GM11168 (cell line): ENCODE data around the gene MIOX.
"Not testable (repeated sequence)": the region's sequence is repeated elsewhere in the genome, so short reads cannot be mapped to it uniquely, and the experiment has no call there.

Experiments
- in situ Hi-C: fragments of 300-500 bp; cut with MboI; formaldehyde crosslinking; loops from one replicate; pipeline ENCODE4 v1.12.0; 2022; ENCODE audit warnings: low sequenced_read_pairs; ENCODE audit not compliant: unreplicated experiment

MIOX gene

GRCh38 chr22:50507991-50508884, 21.6 kb downstream of the MIOX start, which contains the start of gene NCAPH2:
Gene NCAPH2, plus strand, starts transcription at chr22:50508224. Its CDS starts 114 bp downstream, at chr22:50508338.
- in situ Hi-C loops, result no loop called here

- in situ Hi-C loops, result no loop called here
Observed at GRCh38 chr22:50508897-50509296, 22.2 kb downstream of the MIOX start.

GRCh38 chr22:50513175-50513574, 26.5 kb downstream of the MIOX start:
- in situ Hi-C loops, result loop anchor here (5.0 kb wide), 1 partner anchor 109 kb away; no protein-coding TSS in a partner anchor

GRCh38 chr22:50516068-50516467, 29.4 kb downstream of the MIOX start:
- in situ Hi-C loops, result no loop called here

- in situ Hi-C loops, result no loop called here
Observed at GRCh38 chr22:50516891-50517290, 30.2 kb downstream of the MIOX start.

- in situ Hi-C loops, result no loop called here
Observed at GRCh38 chr22:50517495-50518260, 31.0 kb downstream of the MIOX start.

GRCh38 chr22:50518606-50519005, 31.9 kb downstream of the MIOX start:
- in situ Hi-C loops, result no loop called here

GRCh38 chr22:50519151-50519550, 32.5 kb downstream of the MIOX start:
- in situ Hi-C loops, result no loop called here

- in situ Hi-C loops, result not testable (repeated sequence)
Observed at GRCh38 chr22:50520184-50520583, 33.5 kb downstream of the MIOX start.

GRCh38 chr22:50520826-50521453, 34.3 kb downstream of the MIOX start:
- in situ Hi-C loops, result no loop called here

- in situ Hi-C loops, result no loop called here
Observed at GRCh38 chr22:50521710-50522109, 35.1 kb downstream of the MIOX start.

GRCh38 chr22:50522208-50522805, 35.6 kb downstream of the MIOX start:
- in situ Hi-C loops, result no loop called here

GRCh38 chr22:50522806-50523438, 36.3 kb downstream of the MIOX start:
- in situ Hi-C loops, result no loop called here

GRCh38 chr22:50523458-50523805, 36.8 kb downstream of the MIOX start:
- in situ Hi-C loops, result no loop called here

- in situ Hi-C loops, result no loop called here
Observed at GRCh38 chr22:50523806-50524675, 37.4 kb downstream of the MIOX start.

GRCh38 chr22:50524676-50525103, 38.0 kb downstream of the MIOX start:
- in situ Hi-C loops, result no loop called here

GRCh38 chr22:50525104-50525857, 38.6 kb downstream of the MIOX start, which contains the start of gene SCO2:
Gene SCO2, minus strand, starts transcription at chr22:50525598. Its CDS starts 1,187 bp downstream, at chr22:50524411.
- in situ Hi-C loops, result no loop called here

GRCh38 chr22:50525858-50526107, 39.1 kb downstream of the MIOX start:
- in situ Hi-C loops, result no loop called here
